Activated T-helper 9 cell treated with anti-CD3 and anti-CD28 coated beads, Interleukin-2, amount 50 U/mL, for 16 hours (primary cell): Measurements from ENCODE around the gene HOXC9.
A peak's percentile ranks its signal among the peaks of the same experiment; 100 is the strongest.

Experiments
- DNase-seq: peaks from one replicate; pipeline ENCODE4 v3.0.0-alpha.2; 2020; ENCODE audit warnings: low read depth

HOXC9 gene

DNA sequence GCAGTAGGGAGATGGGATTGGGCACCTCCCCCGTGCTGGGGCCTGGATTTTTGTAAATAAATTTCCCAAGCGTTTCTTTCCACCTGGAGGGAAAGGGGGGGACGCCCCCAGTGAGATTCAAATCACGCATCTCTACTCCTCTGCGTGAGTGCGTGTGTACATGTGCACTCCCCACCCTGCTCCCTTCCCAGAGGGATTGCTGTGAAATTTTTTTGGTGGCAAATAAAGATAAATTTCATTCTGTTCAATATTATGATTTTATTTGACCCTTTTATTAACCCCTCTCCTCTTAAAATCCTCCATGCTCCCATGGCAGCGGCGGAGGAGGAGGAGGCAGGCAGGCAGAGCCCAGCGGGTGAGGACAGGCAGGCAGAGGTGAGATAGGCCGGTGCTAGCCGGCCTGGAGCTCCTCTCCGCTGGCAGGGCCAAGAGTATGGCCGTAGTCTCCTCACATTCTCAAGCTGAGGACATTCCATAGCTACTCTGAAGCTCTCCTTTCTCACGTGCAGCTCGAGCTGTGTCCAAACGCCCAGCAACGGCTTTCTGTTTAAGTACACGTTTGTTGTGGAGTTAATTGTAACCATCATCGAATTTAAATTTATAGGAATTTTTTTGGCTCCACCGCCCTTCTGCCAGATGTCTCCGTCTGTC, 23.7 kb upstream of the HOXC9 start:
- no peak for DNase-seq

DNA sequence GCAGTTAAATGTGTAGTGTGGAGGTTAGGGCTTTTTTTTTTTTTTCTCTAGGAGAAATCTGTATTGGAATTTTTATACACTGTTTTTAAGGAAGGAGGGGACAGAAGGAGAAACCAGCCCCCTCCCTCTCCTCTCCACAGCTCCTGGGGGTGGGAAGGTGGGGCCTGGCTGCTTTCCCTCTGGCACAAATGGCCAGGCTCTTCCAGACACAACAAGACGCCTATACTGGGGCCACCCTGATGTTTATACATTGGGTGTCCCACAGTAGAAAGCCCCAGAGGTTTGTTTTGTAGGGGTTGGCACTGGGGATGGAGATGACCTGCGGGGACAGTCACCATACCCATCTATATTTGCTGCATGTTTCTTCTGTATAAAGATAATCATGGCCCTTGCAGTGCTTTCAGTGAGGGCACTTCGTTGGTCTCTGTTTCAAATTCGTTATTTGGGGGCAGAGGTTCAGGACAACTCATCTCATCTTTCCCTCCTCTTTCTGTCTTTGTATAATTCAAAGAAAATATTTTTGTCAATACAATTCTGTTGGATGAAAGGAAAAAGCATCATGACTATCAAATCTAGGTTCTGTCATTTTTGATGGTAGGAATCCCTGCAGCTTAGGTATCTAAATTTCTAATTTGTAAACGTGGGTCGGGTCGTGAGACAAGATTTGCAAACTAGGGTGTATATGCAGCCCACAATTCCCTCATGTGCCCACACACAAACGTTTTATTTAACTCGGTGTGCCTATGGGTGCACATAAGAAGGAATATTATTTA, 23.0 kb upstream of the HOXC9 start:
- no peak for DNase-seq

DNA sequence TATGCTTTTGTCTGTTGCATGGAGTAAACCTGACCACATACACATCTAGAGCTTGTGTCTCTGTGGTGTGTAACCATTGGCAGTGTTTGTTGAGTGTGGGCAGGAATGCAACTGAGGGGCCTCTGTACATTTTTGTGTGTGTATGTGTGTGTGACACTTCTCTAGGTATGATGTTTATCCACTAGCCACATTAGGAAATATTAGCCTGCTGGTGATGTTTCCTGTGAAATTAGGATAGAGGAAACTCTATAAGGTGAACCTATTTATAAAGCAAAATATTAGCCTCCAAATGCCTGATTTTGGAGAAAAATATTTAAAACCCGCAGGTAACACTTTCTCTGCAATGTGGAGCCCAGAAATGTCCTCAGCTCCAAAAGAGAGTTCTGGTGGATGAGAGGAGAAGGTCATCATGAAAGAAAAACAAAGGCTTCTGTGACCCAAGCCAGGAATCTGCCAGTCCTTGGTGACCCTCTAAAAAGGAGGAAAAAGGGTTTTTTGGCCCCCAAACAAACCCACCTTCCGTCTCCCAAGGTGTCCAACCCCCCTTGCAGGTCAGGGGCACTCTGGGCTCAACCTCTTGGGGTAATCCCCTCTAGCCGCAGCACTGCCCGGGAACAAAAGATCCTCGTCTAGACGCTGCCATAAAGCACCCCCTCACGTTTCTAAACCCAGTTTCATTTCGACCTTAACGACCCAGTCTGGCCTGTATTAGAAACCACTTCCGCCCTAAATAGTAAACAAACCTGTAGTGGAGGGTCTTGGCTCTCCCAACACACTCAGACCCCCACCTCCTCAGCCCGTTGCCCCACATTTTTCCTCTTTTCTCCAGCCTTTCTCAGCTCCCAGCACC, 22.1 kb upstream of the HOXC9 start:
- DNase-seq: no peak

DNA sequence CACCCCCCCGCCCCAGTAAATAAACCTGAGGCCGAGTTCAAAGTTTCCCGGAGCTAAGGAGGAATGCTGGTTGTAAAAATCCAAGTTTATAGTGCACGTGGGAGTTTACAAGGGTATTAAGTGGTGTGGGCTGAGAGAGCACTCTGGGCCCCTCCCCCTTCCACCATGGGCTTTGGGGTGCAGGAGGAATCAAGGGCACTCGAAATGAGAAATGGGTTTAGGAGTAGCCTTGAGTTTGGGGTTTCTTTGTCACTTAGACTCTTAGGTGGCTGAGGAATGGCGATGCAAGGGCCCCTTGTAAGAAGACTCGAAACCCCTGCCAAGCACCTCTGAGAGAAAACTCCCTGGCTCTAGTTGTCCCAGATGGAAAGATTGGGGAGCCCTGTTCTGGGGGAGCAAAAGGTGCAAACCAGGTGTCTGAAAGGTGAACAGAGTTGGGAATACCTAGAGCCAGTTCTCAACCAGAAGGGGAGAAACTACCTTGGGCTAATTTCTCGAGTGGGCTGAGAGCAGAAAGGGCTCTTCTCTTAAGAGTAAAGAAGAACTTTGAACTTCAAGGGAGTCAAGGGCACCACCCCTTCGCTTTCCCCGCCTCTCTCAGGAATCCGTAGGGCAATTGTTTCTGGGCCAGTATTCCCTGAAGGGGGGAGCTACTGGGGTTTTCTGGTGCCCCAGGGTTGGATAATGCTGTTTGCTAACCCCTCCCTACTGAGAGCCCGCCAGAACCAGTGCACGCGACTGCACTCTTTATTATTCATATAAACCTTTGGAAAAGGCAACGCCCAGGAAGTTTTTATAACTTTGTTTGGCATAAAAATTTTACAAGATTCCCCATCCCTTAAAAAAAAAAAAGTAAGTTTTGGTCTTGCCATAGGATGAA, 21.2 kb upstream of the HOXC9 start:
- DNase-seq: no peak

DNA sequence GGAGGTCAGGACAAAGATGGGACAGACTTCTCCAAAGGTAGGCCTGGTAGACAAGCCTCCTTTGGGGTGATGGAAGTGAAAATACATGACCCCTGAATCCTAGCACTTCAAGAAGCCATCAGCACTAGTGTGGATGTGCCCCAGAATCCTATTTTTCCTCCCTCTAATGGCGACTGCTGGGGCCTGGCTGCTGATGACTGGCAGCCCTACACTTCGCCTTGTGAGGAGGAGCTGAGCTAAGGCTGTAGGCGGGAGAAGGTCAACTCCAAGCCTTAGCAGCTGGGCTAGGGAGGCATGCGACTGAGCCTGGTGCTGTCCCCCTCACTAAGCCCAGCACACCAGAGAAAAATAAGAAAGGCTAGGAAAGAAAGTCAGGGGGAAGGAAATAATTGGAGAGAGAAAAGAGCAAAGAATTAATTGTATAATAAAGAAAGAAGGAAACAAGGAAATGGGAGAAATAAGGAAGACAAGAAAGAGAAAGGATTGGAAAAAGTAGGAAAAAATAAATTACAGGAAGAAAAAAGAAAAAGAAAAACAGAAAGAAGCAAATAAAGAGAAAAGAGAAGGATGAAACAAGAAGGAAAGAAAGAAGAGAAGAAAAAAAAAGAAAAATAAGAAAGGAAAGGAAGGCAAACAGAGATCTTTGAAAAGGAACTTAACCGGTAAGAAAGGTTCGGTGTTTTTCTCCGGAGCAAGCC, 19.7 kb upstream of the HOXC9 start:
- no peak for DNase-seq

DNA sequence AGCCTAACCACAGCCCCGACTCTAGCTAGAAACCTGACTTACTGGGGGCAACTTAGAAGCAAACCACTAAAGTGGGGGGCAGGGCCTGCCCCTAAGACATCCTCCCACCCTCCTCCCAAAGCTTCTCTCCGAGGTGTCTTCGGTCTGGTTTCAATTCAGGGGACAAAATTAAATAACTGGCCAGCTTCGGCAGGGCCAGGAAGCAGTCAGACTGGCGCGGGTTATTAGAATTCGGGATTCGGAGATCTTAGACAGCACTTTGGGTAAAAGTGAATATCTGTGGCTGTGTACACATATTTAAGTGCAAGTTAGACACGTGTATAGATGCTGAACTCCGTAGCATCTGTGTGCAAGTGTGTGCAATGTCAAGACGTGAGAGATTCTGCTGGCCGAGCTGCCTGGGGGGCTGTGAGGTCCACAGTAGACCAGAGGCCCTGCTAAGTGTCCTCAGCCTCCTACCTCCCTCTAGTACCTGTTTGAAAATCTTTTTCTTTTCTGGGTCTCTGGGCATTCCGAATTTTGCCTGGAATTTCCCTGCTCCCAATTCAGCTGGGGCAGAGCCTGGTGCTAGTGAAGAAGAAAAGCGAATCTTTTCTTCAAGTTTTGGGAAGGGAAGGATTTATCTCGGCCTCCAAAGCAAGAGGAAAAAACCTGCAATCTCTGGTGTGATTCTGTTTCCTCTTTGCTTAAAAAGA, 19.0 kb upstream of the HOXC9 start:
- DNase-seq: no peak

DNA sequence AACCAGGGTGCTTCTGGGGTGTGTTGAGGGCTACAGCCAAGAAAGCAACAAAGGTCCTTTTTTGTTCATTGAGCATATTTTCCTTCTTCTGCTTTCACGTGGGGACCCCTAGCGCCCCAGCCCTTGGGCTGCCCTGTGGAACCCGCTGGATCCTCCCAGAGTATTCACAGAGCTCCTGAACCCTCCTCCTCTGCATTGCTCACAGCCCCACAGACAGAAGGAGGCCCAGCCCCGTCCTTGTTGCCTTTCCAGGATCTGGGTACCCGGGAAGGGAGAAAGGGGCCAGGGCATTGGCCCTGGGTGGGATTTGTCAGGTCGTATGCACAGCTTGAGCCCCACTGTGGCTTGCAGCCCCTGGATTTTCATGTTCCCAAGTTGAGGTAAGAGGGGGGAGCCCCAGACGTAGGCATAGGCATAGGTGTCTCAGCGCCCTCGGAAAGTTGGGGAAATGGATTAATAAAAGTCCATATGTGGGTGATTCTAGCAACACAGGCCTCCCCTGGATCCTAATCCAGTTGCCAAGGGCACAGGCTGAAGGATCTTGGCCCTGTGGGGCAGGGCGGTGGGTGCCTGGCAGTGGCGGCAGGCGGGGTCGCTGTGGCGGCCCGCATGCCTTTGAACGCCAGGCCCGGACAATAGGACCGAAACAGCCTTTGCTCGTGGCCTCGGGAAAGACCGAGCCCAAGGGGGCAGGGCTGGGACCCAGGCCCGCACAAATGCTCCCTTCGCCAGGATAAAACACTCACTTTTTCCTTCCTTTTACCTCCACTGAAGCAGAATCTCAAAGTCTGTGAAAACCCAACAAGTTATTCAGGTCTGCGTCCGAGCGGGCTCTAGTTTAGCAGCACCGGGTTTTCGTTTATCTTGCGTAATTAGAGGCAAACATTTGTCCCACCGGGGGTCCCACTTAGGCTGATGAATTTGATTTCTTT, 18.1 kb upstream of the HOXC9 start:
- DNase-seq: no peak

DNA sequence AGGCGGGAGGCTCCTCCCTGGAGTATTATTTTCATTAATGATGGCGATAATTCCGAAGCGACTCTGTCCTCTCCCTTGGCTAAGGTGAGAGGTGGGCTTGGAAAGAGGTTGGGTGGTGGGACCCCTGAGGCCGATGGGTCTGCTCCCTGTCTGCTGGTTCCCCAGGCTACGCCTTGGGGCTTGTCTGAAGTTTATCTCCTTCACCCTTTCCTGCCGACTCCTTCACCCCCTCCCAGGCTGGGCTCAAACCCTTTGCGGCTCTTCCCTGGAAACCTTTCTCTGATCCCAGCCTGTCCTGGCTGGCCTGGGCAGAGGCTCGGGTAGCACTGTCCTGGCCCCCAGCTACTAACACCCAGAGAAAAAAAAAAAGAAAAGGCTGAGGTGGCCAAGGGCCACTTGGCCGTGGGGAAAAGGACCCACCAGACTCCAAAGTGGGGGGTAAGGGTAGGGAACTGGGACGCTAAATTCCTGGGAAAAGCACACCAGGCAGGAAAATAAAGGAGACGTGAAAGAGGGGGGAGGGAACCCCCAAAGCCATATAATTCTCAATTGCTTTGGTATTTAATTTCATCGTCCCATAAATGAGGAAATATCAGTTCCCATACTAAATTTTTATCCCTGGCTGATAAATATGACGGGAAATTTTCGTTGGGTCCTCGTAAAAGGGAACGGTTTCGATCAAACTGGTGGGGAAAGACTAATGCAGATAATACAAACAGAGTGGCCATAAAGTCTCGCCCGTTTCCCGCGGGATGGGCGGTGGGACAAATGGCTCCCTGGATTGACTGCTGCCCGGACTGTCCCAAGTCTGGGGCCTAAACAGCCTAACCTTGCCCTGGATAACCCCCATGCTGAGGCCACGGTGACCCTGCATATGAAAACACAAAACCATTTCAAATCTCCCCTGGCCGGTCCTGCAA, 17.1 kb upstream of the HOXC9 start:
- no peak for DNase-seq

DNA sequence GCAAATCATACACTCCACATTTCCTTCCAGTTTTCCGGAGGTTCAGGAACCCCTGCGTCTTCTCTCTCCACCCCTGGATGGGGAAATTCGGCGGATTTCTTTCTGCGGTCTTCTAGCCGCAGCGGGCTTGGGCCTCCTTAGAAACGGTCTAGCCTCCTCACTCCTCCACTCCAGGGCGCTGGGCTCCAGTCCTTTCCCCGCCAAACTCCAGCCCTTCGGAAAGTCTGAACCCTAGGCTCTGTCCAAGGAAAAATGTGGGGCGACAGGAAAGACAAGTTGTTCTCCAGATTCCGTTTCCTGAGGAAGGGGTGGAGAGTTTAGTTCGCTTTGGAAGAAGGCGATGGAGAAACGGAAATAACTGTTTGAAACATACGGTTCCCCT, 16.4 kb upstream of the HOXC9 start:
- DNase-seq: no peak

DNA sequence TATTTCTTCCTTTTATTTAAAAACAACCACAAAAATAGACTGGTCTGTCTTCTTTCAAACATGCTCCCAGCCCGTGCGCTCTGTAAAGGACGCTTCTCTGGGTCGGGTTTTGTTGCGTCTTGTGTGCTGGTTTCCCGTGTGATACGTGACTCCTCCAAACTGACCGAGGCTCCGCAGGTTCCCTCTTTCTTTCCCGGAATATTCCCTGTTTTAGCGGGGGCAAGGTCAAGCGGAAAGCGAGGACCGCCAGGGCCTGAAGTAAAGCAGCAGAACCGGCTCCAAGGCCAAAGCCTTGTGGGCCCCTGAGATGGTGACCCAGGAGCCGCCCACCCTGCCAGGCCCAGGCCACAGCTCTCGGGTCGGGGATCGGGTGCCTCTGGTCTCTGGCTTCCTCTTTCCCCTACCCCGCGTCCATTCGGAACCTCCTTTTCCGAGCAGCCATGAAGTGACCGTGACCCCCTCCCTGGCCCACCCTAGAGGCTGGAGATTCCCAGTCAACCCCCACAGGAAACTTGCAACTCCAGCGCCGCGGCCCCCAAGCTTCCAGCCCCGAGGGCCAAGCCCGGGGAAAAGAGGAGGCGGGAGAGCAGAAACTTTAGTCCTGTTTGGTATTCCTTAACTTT, 15.9 kb upstream of the HOXC9 start:
- no peak for DNase-seq

DNA sequence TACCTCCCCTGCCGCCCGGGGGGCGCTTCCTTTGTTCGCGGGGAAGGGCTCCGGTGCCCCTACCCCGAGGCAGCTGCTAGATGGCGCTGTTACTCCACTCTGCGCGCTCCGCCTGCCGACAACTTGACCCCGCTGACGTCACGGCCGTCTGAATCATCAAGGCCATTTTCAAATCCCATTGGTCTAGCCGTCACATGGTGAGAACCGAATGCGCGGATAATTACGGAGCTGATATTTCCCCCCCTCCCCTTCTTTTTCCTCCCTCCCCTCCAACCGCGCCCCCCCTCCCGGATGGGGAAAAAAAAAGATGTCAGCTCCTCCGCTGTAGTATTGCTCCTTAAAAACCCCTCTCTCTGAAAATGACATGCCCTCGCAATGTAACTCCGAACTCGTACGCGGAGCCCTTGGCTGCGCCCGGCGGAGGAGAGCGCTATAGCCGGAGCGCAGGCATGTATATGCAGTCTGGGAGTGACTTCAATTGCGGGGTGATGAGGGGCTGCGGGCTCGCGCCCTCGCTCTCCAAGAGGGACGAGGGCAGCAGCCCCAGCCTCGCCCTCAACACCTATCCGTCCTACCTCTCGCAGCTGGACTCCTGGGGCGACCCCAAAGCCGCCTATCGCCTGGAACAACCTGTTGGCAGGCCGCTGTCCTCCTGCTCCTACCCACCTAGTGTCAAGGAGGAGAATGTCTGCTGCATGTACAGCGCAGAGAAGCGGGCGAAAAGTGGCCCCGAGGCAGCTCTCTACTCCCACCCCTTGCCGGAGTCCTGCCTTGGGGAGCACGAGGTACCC, 14.9 kb upstream of the HOXC9 start, which contains the start of gene HOXC10:
Gene HOXC10 (plus strand): TSS at position 246 of the 791 bp plus-strand sequence. CDS start 114 bp downstream, at position 360.
- peak; percentile 43 for DNase-seq

DNA sequence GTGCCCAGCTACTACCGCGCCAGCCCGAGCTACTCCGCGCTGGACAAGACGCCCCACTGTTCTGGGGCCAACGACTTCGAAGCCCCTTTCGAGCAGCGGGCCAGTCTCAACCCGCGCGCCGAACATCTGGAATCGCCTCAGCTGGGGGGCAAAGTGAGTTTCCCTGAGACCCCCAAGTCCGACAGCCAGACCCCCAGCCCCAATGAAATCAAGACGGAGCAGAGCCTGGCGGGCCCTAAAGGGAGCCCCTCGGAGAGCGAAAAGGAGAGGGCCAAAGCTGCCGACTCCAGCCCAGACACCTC, 14.3 kb upstream of the HOXC9 start:
- no peak for DNase-seq

DNA sequence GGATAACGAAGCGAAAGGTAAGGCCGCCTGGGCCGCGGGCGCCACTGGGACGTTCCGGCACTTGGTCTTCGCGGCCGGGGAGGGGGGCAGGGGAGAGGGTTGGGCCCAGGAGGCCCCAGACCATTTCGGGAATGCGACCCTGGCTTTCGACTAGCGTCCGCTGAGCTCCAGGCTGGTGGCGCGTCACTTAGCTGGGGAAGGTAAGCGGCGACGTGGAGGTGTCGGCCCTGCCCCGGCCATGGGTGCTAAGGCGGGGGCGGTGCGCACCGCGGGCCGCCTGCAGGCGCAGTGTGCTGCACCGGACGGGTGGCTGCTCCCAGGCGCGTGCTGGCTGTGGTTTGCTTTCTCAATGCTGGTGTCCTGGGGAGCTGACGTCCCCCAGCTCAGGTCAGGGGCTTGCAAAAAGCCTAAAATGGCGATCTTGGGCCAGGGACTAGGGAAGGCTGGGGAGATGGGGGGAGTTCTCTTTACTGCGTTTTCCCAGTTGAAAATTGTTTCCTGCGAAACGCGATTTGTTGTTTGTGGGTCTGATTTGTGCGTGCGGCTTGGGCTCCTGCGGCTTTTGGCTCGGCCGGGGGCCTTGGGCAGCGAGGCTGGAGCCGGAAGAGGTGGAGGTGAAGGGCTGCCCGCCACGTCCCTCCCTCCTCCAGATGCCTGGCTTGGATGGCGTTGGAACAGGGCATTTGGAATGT, 13.8 kb upstream of the HOXC9 start:
- no peak for DNase-seq

DNA sequence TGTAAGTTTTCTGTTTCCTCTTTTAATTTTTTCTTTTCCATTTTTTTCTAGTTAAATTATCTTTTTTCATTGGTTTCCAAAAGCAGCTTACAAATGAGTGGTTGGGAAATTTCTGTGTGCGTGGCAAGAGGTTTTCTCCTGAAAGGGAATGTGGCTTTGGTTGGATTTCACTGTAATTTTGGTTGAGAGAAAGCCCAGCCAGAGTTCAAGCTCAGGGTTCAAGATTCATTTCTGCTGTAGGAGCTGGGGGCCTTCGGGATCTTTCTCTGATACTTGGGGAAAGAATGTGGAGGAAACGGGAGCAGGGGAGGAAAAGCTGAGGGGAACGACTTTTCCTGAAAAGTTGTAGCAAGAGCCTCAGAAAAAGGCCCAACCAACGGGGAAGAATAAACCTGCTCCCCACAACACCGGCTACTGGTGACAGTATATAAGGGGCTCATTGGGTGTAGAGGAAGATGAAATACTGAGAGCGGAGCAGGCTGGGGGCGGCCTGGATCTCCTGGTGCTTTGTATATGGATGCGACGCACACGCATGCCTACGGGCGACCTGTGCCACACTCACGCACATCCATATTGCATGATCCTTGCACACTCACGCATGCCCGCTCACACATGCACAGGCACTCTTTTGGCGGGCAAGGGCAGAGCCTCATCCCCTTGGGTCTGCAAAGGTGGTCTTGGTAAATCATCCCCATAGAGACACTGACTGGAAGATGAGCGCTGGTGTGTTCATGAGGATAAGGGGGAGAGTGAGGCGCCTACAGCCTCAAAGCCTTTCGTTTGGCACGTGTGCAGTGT, 13.1 kb upstream of the HOXC9 start:
- DNase-seq: no peak

DNA sequence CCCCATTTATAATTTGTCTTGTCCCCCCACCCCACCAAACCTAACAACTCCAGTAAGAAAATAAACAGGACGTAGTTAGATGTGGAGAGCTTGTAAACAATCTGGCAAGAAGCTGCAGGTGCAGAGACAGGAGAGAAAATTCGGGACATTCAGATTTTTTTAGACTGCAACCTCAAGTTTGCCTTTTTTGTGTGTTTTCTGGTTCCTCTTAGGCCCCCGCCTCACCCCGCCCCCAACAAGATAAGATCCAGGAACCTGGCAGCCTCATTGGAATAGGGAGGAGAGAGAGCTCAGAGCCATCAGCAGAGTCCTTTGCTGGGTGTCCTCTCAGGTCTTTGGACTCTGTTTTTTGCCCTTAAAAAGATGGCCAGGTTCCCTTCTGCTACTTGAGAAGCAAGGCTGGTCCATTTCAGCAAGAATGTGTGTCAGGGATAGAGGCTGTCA, 12.2 kb upstream of the HOXC9 start:
- DNase-seq: no peak
